Cortex of kidney (tissue), 1 donor: ENCODE measurements around the gene MARK3.
"Not testable (repeated sequence)": the region's sequence is repeated elsewhere in the genome, so short reads cannot be mapped to it uniquely, and the experiment has no call there.

ENCODE experiments used
- DNase-seq: peaks from one replicate; lab custom pipeline; 2025; lab: John Stamatoyannopoulos, UW

The MARK3 gene

GRCh38 chr14:103514596-103515421, 129.6 kb downstream of the MARK3 start:
- no peak for DNase-seq

DNA sequence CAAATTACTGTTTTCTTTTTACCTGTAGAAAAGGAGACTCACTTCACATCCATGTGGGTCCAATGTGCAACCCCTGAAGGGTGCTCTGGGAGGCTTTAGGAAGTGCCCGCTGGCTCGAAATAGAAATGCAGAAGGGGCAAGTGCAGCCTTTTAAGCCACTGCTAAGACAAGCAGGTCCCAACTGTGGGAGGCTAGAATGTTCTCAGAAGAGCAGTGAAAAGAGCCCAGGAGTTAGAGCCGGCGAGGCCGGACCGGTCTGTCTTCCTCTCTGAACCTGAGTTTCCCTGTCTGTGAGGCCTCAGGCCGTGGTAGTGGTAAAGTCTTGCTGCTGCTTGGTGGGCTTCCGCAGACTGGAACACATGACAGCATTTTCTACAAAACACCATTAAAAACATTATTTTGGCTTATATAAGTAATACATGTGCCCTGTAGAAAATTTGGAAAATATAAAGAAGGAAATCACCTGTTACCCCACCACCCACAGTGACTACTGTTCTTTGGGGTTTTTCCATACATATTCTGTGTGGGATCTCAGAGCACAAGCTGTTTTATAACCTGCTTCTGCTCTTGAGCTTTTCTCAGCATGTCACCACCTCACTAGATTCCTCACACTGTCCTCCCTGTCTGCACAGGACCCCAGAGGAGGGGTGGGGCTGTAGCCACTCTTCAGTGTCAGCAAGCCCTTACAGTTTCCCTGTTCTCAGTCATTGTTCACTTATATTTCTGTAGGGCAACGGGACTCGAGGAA, 131.4 kb downstream of the MARK3 start:
- no peak for DNase-seq

GRCh38 chr14:103517174-103517566, 132.0 kb downstream of the MARK3 start:
- DNase-seq, result no peak

DNA sequence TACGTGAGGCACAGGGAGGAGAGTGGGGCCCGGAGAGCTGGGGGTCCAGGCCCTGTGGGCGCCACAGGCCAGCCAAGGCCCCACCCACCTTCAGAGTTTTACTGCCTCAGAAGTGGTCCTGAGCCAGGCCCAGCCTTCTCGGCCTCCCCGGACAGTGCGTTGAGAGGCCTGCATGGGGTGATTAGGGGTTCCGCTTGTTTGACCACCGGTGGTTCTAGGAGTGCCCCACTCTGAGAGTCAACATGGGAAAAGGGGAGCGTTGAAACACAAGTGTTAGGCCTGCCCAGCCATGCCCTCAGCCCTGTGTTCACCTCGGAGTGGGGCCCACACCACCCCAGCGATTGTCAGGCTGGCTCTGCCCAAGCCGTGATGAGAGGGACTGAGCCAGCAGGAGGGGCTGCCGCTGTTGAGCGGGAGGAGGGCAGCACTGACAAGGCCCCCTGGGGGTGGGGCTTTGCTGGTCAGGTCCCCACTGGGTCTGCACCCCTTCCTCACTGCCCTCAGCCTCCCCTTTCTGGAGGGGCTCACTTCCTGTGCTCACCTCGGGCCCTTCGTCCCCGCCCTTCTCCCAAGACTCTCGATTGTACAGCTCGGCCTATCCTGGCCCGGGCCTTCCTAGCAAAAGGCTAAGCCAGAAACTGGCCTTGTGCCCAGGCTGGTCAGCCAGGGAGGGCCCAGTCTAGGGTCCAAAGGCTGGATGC, 132.7 kb downstream of the MARK3 start:
- DNase-seq, result no peak

DNA sequence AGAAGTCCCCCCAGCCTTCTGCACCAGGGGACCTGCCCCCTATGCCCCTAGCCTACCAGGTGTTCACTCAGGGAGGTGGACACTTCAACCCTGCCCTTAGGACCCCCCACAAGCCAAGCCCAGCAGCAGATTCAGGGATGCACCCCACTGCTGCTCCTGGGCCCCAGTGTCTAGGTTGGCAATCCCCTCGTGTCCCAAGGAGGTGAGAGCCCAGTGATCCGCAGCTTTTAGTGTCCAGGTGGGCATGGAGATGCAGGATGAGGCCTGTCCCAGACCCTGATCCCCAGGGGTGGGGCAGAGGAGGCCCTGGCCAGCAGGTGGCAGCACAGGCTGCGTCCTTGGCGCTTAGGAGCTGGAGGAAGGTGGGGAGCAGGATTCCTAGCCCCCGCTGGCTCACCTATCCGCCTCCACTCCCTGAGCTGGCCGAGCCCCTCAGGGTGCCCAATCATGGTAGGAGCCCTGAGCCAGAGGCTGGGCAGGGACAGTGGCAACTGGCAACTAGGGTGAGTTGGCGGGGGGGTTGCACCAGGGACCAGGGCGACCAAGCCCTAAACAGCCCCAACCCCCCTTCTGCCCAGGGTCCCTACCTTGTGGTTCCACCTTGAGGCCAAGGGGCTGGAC, 133.3 kb downstream of the MARK3 start:
- no peak for DNase-seq

DNA sequence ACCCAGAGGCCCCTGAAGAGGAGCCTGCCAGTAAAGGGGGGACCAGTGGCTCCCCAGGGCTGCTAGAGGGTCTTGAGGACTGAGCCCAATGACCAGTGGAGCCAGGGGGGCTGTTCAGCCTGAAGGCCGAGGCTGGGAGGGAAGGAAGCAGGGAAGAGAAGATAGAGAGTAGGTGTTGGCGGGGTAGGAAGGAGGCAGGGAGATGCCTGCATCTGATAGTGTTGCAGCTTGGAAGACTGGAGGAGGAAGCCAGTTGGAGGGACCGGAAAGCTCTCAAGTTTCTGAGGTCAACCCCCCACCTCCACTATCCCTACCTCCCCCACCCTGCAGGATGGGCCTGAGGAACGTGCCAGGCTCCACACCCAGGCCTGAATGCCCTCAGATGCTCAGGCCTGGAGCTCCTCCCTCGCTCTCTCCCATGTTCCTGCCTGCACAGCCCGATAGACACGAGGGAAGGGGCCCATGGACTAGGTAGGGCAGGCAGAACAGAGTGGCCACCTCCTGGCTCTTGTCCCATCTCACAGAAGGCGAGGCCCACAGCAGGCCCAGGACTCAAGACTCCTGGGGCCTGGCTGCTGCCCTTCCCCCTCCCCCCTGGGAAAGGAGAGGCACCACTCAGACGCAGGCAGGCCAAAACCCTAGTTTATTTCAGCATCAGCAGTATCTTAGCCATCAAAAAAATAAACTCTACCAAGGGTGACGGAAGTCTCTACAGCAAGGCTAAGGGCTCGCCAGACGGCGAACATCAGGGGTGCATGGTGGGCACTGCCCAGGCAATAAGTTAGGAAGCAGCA, 134.0 kb downstream of the MARK3 start:
- DNase-seq, result no peak

DNA sequence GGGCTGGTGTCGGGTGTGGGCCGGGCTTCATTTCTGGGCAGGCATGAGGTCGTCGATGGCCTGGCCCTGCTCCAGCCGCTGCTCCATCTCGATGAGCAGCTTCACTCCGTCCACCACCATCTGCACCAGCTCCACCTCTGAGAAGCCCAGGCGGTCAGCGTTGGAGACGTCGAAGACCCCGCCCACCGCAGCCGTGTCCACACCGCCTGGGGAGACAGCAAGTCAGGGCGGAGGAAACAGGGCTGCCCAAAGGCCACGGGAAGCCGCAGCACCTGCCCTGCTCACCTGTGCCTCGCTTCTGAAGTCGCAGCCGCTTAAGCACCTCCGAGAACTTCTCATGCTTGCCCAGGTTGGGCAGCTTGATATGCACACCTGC, 134.6 kb downstream of the MARK3 start:
- DNase-seq, result no peak

DNA sequence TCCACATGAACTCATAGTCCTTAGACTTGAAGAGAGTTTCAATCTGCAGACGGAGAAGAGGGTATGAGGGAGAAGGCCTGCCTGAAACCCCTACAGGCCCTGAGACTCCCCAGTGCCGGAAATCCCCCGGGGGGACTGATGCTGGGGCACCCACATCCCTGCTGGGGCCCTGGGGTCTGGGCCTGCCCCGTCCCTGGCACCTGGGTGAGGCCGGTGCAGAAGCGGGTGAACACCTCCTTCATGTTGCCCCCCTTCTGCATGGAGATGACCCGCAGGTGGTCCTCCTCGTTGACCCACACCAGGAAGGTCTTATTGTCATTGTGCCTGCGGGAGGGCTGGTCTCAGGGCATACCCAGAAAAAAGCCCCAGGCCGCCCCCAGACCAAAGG, 135.0 kb downstream of the MARK3 start:
- DNase-seq, result no peak

- no peak for DNase-seq
These were observed 135.6 kb downstream of the MARK3 start for GRCh38 chr14:103520657-103521437.

- DNase-seq, result no peak
These were observed 136.3 kb downstream of the MARK3 start for GRCh38 chr14:103521438-103521950.

- DNase-seq, result no peak
These were observed 136.8 kb downstream of the MARK3 start for GRCh38 chr14:103521951-103522563.

DNA sequence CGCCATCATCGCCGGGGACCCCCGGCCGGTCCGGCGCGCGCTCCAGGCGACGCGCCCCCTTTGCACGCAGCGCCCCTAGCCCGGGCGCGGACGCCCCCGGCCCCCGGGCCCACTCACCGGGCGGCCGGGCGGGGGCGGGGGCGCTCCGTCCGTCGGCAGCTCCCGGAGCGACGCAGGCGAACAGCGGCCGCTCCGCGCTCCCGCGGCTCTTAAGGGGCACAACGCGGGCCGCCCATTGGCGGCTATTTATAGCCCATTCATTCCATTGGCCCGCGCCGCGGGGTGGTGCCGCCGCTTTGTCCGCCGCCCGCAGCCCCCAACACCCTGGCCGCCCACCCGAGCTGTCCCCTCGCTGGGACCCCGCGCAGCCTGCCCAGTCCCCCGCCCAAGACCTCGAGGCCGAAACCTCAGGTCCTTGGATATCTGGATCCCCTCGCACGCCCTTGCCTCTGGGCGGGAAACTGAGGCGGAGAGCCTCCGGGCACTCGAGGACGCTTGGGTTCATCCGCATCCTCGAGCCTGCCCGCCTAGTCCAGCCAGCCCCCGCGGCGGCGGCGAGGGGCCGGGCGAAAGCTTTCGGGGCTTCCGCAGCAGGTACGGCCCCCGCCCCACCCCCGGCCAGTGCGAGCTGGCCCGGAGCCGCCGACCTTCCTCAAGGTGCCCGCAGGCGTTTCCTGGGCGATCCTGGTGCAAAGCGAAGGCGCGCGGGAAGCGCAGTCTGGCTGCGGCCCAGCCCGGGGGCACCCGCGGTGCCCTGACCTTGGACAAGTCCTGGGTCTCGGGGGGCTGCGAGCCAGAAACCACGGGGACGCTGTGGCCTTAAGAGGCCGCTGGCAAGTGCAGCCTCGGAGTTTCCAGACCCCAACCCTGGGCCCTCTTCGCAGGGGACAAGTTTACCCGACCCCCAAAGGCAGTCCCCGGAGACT, 137.7 kb downstream of the MARK3 start, which contains the start of gene CKB:
Gene CKB, minus strand, starts transcription at position 182 of the 926 bp plus-strand sequence. CDS start 337 bp downstream, outside the sequence.
- no peak for DNase-seq

DNA sequence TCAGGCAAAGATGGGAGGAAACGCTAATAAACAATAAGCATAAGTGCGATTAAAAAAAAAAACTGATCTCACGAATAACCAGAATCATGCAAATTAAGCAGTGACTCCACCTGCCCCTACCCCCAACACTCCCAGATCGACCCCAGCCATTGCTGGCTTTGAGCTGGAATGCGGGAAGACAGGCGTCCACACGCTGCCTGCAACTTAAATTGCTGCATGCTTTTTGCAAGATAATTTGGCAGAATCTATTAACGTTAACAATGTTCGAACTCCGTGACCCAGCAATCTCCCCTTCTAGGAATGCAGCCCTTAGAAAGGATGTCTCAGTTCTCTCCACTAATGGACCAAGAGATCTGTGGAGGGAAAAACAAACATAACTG, 138.3 kb downstream of the MARK3 start:
- DNase-seq, result no peak

DNA sequence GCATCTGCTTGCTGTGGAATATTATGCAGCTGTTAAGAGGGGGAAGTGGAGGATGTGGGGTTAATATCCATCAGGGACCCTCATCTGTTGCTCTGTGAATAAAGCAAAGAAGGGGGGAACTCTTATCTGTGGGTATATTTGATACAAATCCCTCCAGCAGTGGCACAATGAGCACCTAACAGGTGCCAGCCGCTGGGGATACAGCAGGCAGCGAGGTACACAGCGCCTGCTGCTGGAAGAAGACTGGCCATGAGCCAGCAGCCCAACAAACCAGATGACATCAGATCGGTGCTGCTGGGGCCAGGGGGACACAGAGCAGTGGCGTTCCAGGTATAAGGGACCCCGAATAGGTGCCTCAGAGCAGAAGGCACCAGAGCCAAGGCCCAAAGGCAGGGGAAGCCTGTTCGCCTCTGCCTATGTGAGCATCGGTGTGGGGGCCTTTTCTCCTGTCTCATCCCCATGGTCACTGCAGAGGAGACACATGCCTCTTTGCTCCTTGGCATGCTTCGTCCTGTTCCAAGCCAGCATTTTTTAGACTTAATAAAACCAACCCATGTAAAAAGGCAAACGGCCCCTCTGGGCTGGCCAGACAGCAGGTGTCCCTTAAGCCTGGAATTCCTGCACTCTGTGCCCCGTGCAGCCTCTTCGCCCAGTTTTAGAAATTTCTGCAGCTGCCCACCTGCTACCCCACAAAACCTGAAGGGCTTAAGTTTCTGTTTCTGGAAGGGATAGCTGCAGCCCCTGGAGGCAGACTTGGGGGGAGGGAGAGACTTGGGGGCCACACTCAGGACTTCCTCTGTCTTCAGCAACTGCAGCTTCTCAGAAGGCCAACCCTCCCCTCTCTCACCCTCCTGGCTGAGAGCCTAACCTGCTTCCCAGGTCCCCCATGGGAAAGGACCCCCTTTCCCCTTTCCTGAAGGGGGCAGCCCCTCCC, 139.1 kb downstream of the MARK3 start:
- no peak for DNase-seq

GRCh38 chr14:103525430-103526246, 140.4 kb downstream of the MARK3 start:
- DNase-seq, result not testable (repeated sequence)

- no peak for DNase-seq
These were observed 141.2 kb downstream of the MARK3 start for GRCh38 chr14:103526247-103526913.
